ENCODE results near the gene KDSR.

DNA sequence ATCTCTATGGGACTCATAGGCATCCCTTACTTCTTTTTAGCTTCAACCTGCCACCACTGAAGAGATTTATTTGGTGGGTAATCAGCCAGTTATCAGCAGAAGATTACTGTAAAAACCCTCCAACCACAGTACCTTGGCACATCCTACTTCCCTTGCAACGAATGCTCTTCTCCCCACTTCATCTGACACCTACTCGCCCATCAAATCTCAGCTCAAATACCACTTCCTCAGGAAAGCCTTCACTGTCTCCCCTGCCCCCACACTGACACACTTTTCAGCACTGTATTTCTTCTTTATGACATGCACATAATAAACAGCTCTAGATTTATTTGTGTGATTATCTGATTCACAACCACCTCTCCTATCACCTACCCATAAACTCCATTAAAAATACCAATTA is 3.1 kb downstream of the KDSR start:
- TF ChIP-seq, protein P1, sequence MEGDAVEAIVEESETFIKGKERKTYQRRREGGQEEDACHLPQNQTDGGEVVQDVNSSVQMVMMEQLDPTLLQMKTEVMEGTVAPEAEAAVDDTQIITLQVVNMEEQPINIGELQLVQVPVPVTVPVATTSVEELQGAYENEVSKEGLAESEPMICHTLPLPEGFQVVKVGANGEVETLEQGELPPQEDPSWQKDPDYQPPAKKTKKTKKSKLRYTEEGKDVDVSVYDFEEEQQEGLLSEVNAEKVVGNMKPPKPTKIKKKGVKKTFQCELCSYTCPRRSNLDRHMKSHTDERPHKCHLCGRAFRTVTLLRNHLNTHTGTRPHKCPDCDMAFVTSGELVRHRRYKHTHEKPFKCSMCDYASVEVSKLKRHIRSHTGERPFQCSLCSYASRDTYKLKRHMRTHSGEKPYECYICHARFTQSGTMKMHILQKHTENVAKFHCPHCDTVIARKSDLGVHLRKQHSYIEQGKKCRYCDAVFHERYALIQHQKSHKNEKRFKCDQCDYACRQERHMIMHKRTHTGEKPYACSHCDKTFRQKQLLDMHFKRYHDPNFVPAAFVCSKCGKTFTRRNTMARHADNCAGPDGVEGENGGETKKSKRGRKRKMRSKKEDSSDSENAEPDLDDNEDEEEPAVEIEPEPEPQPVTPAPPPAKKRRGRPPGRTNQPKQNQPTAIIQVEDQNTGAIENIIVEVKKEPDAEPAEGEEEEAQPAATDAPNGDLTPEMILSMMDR (conservative IDR thresholded peaks at IDR 0.05; ENCODE audit: low read depth, low read length), result no peak
- no peak for TF ChIP-seq EZH2 (IDR thresholded peaks at IDR 0.05; ENCODE audit: borderline replicate concordance, low read depth, low read length, poor library complexity, severe bottlenecking)
